Measurements from ENCODE around the gene COX7A2L. TPM values are rescaled to one million over a fixed set of nuclear protein-coding genes. Genes with fewer than 3 reads are reported as not detected.

COX7A2L gene
- total RNA-seq, 1 donor, result 237 TPM

DNA sequence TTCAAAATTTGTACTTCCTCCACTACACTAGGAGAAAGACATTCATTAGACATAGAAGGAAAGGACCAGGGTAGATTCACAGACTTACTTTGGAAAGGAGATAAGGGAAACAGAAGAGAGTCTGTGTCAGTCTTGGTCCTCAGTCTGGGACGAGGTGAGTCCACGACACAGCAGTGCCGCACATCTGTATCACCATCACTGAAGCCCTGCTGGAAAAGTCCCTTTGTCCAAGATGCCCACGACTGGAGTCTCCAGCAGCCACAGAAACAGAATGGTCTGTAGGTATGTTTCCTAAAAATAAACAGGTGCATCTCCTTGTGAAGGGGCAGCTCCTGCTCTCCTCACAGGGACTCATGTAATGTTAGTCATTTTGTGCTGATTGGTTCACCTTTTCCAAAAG lies 27.4 kb downstream of the COX7A2L start:
- peaks cover 89% of the 10 kb centered on the region for H3K36me3 ChIP-seq (ENCODE audit: insufficient read depth, low read length)

DNA sequence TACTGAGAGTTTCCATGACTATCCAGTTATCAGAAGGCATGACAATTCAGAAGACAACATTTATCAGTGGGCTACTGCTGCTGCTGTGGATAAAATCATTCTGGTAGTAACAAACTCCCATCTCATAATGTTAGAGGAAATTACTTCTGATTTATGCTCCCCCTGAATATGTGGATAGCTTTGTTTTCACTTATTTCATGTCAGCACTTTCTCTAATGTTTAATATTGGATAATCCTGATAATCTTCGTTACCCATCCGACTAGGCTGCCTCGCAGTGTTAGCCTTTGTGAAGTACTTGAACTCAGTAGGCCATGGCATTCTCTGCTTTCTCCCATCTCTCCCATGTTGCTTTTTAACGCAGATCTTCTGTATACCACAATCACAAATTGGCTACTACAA lies 28.4 kb downstream of the COX7A2L start:
- peaks cover 7% of the 10 kb centered on the region for H3K79me2 ChIP-seq (ENCODE audit: insufficient read depth, low read length)
- no peak overlapping the region for H2AFZ ChIP-seq (ENCODE audit: low read length)
- H3K4me1 ChIP-seq (ENCODE audit: insufficient read depth, low read length), result no peaks in the 10 kb centered on the region
- H3K27me3 ChIP-seq (ENCODE audit: insufficient read depth, low read length), result no peaks in the 10 kb centered on the region
- H3K27ac ChIP-seq (ENCODE audit: low read depth, low read length), result no peak overlapping the region
- H3K36me3 ChIP-seq (ENCODE audit: insufficient read depth, low read length), result peaks cover 80% of the 10 kb centered on the region
- no peak for DNase-seq (ENCODE audit: insufficient read length, low spot score, missing footprints)
- no peak overlapping the region for H3K4me3 ChIP-seq (ENCODE audit: insufficient read depth, low read length)
- H3K9me3 ChIP-seq (ENCODE audit: low read depth, low read length), result no peaks in the 10 kb centered on the region
- H3K4me2 ChIP-seq (ENCODE audit: insufficient read depth, low read length), result no peak overlapping the region
- TF ChIP-seq, protein P1, sequence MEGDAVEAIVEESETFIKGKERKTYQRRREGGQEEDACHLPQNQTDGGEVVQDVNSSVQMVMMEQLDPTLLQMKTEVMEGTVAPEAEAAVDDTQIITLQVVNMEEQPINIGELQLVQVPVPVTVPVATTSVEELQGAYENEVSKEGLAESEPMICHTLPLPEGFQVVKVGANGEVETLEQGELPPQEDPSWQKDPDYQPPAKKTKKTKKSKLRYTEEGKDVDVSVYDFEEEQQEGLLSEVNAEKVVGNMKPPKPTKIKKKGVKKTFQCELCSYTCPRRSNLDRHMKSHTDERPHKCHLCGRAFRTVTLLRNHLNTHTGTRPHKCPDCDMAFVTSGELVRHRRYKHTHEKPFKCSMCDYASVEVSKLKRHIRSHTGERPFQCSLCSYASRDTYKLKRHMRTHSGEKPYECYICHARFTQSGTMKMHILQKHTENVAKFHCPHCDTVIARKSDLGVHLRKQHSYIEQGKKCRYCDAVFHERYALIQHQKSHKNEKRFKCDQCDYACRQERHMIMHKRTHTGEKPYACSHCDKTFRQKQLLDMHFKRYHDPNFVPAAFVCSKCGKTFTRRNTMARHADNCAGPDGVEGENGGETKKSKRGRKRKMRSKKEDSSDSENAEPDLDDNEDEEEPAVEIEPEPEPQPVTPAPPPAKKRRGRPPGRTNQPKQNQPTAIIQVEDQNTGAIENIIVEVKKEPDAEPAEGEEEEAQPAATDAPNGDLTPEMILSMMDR (IDR thresholded peaks at IDR 0.05; ENCODE audit: extremely low read depth, low read depth, low read length), result no peak
- no peaks in the 10 kb centered on the region for H4K20me1 ChIP-seq (ENCODE audit: insufficient read depth, low read length)

More for the DNA sequence above, 27.4 kb downstream of the COX7A2L start:
- H3K27ac ChIP-seq (ENCODE audit: low read depth, low read length), result no peak overlapping the region
- TF ChIP-seq, protein P1 (IDR thresholded peaks at IDR 0.05; ENCODE audit: extremely low read depth, low read depth, low read length), result no peak
- no peak for DNase-seq (ENCODE audit: insufficient read length, low spot score, missing footprints)
- H2AFZ ChIP-seq (ENCODE audit: low read length), result no peak overlapping the region
- peaks cover 17% of the 10 kb centered on the region for H3K79me2 ChIP-seq (ENCODE audit: insufficient read depth, low read length)
- H4K20me1 ChIP-seq (ENCODE audit: insufficient read depth, low read length), result no peaks in the 10 kb centered on the region
- H3K4me2 ChIP-seq (ENCODE audit: insufficient read depth, low read length), result no peak overlapping the region
- H3K4me1 ChIP-seq (ENCODE audit: insufficient read depth, low read length), result no peaks in the 10 kb centered on the region
- no peaks in the 10 kb centered on the region for H3K27me3 ChIP-seq (ENCODE audit: insufficient read depth, low read length)
- H3K4me3 ChIP-seq (ENCODE audit: insufficient read depth, low read length), result no peak overlapping the region
- H3K9me3 ChIP-seq (ENCODE audit: low read depth, low read length), result no peaks in the 10 kb centered on the region

DNA sequence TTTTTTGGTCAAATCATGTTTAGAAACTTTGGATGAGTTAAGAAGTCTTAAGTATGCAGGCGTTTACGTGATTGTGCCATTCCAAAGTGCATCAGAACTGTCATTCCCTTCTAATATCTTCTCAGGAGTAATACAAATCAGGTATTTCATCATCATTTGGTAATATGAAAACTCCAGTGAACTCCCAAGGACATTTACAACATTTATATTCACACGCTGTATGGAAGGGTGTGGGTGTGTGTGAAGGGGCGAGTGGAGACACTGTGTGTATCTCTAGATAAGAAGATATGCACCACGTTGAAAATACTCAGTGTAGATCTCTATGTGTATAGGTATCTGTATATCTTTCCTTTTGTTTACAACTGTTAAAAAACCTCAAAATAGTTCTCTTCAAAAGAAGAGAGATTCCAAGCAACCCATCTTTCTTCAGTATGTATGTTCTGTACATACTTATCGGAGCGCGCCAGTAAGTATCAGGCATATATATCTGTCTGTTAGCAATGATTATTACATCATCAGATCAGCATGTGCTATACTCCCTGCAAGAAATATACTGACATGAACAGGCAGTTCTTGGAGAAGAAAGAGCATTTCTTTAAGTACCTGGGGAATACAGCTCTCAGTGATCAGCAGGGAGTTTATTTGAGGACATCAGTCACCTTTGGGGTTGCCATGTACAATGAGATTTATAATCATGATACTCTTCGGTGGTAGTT lies 29.3 kb downstream of the COX7A2L start:
- H3K4me2 ChIP-seq (ENCODE audit: insufficient read depth, low read length), result no peak overlapping the region
- TF ChIP-seq, protein P1 (IDR thresholded peaks at IDR 0.05; ENCODE audit: extremely low read depth, low read depth, low read length), result no peak
- peaks cover 80% of the 10 kb centered on the region for H3K36me3 ChIP-seq (ENCODE audit: insufficient read depth, low read length)
- no peaks in the 10 kb centered on the region for H3K9me3 ChIP-seq (ENCODE audit: low read depth, low read length)
- H2AFZ ChIP-seq (ENCODE audit: low read length), result no peak overlapping the region
- no peak for DNase-seq (ENCODE audit: insufficient read length, low spot score, missing footprints)
- no peak overlapping the region for H3K4me3 ChIP-seq (ENCODE audit: insufficient read depth, low read length)
- no peaks in the 10 kb centered on the region for H3K4me1 ChIP-seq (ENCODE audit: insufficient read depth, low read length)
- H3K27me3 ChIP-seq (ENCODE audit: insufficient read depth, low read length), result no peaks in the 10 kb centered on the region
- H3K27ac ChIP-seq (ENCODE audit: low read depth, low read length), result no peak overlapping the region
- no peaks in the 10 kb centered on the region for H4K20me1 ChIP-seq (ENCODE audit: insufficient read depth, low read length)
- H3K79me2 ChIP-seq (ENCODE audit: insufficient read depth, low read length), result peaks cover 7% of the 10 kb centered on the region

DNA sequence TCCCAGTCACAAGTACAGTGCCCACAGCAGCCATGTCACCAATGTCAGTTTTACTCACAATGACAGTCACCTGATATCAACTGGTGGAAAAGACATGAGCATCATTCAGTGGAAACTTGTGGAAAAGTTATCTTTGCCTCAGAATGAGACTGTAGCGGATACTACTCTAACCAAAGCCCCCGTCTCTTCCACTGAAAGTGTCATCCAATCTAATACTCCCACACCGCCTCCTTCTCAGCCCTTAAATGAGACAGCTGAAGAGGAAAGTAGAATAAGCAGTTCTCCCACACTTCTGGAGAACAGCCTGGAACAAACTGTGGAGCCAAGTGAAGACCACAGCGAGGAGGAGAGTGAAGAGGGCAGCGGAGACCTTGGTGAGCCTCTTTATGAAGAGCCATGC lies 31.3 kb downstream of the COX7A2L start:
- Histone ChIP-seq H3K27ac (ENCODE audit: low read depth, low read length) (peak overlapping the region; percentile 3), H3K36me3 (ENCODE audit: insufficient read depth, low read length) (peaks cover 79% of the 10 kb centered on the region)

More for the DNA sequence above, 31.3 kb downstream of the COX7A2L start:
- Histone ChIP-seq H3K4me1 (ENCODE audit: insufficient read depth, low read length) (no peaks in the 10 kb centered on the region), H4K20me1 (ENCODE audit: insufficient read depth, low read length) (no peaks in the 10 kb centered on the region), H3K4me2 (ENCODE audit: insufficient read depth, low read length) (no peak overlapping the region), H3K27me3 (ENCODE audit: insufficient read depth, low read length) (no peaks in the 10 kb centered on the region), H3K4me3 (ENCODE audit: insufficient read depth, low read length) (no peak overlapping the region), H3K9me3 (ENCODE audit: low read depth, low read length) (no peaks in the 10 kb centered on the region), H3K79me2 (ENCODE audit: insufficient read depth, low read length) (no peaks in the 10 kb centered on the region), H2AFZ (ENCODE audit: low read length) (no peak overlapping the region)
- DNase-seq (ENCODE audit: insufficient read length, low spot score, missing footprints), result no peak
- TF ChIP-seq, protein P1 (IDR thresholded peaks at IDR 0.05; ENCODE audit: extremely low read depth, low read depth, low read length), result no peak
